NT2/D1 (cell line): ENCODE data around the gene SWSAP1.

ENCODE experiments used
- SUZ12 ChIP-seq: IDR thresholded peaks from 2 replicates; pipeline ENCODE4 v1.6.1; 2011; ENCODE audit not compliant: insufficient read length, insufficient read depth; ENCODE audit errors: extremely low read depth
- YY1 ChIP-seq: IDR thresholded peaks from 2 replicates; pipeline ENCODE4 v1.6.1; 2011; ENCODE audit not compliant: insufficient read length, insufficient read depth
- ZNF274 ChIP-seq: IDR thresholded peaks from 2 replicates; pipeline ENCODE4 v1.6.1; 2011; ENCODE audit warnings: mild to moderate bottlenecking, low read depth, low read length

DNA sequence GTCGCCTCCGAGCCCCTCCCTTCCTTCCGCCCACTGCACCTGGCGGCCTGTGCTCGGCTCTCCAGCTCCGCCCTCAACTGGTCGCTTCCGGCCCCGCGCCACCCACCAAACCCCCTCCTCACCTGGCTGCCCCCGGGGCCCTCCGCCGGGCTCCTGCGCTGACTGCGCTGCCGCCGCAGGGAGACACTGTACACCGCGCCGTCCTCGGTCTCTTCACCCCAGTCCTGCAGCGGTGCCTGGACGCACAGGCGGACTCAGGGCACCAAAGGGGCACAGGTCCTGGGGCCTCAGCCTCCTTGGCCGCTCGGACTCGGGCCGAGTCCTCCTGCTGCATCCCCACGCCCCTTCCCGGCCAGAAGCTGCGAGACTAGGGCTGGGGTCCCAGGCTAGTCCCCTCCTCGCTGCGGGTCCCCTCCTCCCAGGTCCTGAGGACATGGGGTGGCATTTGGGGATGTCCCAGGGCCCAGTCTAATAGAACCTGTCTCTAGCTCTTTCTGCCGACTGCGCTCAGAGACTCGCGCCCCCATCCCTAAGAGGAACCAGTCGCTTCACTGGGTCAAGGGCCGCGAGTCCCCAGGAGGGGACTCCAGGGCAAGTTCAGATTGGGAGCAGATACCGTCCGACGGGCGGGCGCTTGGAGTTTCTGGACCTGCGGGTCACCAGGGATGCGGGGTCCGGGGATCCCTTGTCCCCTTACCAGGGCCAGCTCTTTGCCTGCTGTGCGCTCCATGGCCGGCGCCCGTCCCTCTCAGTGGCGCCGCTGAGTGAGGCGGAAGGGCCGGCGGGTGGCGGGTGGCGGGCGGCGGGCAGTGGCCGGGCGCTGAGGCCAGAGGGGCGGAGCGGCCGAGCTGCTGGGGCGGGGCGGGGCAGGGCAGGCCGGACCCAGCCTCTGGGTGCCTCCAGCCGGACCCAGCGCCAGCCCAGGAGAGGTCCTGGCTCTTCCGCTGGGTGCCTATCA is 44.4 kb downstream of the SWSAP1 start, which contains the start of gene RGL3:
- TF ChIP-seq SUZ12 (no peak), YY1 (no peak), ZNF274 (no peak)
